HCEC 1CT (cell line): ENCODE data around the gene SCYGR1.
"Not testable (repeated sequence)": the region's sequence is repeated elsewhere in the genome, so short reads cannot be mapped to it uniquely, and the experiment has no call there.

Experiments used
- DNase-seq: peaks from one replicate; pipeline ENCODE4 v3.0.0-alpha.2; 2017

Gene SCYGR1

DNA sequence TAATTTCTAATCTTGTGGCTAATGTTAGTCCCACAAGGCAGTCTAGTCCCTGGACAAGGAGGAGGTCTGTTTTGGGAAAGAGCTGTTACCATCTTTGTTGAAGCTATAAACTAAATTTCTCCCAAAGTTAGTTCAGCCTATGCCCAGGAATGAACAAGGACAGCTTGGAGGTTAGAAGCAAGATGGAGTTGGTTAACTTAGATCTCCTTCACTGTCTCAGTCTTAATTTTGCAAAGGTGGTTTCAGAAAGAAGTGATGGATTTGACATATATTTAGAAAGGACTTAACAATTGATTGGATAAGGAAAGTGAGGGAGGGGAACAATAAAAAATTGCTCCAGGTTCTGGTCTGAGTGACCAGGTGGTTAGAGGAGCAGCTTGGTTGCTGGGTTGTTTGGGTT is 14.6 kb upstream of the SCYGR1 start:
- DNase-seq: no peak

DNA sequence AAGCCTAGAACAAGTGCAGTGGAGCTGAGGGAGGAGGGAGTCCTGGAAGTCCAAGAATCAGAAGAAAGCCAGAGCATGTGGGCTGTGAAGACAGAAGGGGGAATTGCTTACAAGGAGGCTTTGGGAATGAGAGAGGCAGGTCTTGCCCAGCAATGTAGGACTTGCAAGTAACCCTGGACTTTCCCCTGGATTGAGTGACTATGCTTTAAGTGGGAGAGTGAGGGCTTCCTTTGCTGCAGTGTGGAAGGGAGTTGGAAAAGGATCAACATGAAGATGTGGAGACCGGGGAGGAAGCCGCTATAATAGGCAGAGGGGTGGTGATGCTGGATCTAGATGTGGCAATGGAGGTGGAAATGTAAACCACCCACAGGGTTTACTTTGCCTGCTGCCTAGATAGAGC is 13.8 kb upstream of the SCYGR1 start:
- DNase-seq: no peak

DNA sequence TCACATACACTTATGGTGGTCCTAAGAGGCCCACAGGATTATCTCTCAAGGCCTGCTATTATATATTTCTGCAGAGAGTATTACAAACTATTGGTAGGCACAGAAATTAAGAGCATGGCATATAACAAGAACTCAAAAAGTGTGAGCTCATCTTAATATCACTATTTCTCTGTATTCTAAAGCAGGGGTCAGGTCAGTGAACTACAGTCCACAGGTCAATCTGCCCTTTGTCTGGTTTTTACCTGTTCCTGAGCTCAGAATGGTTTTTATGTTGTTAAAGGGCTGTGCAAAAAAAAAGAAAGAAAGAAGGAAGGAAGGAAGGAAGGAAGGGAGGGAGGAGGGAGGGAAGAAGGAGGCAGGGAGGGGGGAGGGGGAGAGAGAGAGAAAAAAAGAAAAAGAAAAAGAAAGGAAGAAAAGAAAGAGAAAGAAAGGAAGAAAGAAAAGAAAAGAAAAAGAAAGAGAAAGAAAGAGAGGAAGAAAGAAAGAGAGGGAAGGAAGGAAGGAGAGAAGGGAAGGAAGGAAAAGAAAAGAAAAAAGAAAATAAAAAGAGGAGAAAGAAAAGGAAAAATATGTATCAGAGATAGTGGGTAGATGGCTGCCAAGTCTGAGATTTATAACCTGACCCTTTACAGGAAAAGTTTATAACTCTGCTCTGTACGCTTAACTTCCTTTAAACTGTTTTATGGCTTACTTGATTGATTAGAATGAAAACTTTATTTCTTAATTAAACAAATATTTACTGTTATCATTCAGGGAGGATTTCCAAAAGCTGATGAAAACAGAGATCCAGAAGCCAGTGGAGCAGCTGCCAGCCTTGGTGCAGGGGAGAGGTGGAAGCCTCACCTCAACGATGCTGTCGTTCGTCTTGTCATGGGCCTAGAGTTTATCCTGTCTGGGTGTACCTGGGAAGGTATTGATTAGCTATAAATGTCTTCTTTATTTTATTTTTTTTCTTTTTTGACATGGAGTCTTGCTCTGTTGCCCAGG is 11.2 kb upstream of the SCYGR1 start:
- DNase-seq: no peak

DNA sequence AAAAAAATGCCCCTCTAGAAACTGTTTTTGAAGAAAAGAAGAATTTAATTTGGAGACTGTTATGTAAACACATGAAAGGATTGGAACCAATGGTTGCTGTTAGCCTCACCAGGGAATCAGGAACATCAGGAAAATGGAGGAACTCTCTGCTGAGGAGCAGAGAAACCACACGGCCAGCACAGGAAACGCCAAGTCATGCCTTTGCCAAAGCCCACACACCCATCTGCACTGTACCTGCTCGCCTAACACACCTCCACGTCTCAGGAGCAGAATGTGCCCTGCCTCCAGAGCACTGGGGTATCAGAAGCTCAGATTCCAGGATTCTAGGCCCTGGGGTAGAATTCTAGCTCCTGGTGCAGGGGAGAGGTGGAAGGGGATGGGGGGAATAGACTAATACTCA is 9.8 kb upstream of the SCYGR1 start:
- no peak for DNase-seq

DNA sequence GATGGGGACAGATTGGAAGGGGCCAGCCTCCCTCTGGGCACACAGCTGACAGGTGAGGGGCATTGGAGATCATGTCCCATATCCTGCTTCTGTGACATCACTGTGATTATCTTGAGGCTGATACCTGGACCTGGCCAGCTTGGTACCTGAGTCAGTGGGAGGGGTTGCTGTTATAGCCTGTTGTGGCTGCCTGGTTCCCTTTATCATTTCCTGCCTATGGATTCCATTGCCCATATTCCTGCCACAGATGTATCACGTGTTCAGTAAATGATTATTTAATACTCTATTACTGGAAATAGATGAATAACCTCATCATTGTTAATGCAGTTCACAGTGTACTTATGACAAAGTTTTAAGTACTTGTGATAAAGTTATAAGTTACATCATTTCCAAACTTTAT is 7.8 kb upstream of the SCYGR1 start:
- DNase-seq: no peak

DNA sequence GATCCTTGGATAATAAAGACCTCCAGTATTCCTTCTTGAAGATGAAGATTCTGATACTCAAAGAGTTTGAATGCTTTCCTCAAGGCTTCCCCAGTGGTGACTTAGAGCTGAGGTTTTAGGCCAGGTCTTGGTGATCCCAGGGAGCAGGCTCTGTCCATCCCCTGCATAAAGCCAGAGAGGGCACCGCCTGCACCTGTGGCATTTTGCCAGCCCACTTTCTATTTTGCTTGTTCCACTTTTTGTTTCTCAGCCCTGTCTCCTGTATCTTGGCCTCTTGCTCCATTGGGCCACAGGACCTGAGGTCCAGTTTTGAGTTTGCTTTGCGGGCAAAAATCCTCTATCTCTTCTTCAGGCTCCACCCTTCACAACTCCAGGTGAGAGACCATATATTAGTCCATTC is 6.7 kb upstream of the SCYGR1 start:
- no peak for DNase-seq

DNA sequence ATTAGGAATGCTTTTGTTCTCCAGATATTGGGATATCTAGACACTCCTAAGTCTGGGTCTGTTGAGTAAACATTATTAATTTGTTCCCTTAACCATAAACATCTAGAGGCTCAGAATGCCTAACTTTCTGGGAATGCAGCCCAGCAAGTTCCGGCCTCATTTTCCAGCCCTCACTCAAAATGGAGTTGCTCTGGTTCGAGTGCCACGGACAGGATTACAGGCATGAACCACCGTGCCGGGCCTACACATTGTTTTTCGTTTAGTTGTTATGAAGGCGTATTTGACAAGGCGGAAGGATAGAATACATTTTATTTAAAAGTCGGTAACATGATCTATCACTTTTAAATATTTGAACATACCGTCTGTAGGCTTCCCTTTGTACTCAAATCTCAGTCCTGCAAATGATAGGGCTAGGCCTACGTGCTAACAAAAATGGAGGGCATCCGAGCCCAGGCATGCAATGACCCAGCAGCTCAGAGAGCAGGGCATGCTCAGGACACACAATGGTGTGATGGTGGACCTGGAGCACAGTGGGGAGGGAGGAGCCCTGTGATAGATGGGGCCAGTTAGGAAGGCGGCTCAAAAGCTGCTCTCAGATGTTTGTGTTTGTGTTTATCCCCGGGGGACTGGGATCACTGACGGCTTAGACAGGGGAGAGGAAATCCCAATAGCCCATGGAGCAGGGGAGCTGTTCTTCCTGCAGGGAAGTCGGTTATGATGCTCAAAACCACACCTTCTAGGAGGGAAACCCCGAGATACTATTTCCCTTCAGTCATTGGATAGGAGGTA is 2.9 kb upstream of the SCYGR1 start:
- no peak for DNase-seq

DNA sequence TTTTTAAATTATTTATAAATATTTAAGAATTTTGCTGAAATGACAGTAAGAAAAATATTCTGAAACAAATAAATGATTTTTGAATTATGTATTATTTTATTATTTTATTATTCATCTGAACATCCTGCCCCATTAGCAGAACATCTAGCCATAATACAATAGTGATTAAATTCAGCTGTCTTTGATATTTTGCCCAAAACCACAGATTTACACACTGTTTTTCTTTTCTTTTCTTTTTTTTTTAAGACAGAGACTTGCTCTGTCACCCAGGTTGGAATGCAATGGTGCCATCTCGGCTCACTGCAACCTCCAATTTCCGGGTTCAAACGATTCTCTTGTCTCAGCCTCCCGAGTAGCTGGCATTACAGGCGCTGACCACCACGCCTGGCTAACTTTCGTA is 1.9 kb upstream of the SCYGR1 start:
- DNase-seq: no peak

DNA sequence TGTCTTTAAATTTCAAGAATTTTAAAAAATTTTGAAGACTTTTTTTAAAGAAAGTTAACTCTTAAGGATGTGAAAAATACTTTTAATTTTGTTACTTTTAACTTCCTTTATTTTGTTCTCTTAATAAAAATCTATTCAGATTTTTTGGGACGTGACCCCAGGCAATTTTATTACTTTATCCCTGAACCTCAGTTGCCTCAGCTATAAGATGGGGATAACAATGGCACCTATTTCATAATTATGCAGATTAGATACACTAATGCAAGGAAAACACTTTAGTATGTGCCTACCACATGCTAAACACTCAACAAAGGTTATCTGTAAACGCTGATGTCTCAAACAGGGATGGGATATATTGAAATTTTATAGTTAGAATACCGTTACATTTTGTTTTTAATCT is 1.5 kb upstream of the SCYGR1 start:
- DNase-seq: no peak

DNA sequence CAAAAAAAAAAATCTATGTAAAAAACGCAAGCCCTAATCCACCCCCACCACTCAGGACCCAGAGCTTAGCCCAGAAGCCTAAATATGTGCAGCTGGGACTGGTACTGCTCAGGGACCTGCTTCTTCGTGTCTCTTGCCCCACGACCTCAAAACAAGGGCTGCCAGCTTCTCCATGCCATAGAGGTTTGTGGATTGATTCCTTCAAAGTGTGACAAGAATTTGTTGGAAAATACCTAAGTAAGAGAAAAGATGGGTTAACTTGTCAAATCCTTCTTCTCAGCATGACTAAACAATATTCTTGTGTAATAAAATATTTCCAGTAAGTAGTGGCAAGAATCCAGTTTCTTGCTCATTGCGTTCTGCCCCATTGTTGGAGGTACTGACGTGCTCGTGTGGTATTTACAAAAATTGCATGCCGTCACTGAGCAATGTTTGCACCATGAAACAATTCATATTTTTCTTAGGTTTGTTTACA is 825 bp upstream of the SCYGR1 start:
- peak; percentile 95 for DNase-seq

DNA sequence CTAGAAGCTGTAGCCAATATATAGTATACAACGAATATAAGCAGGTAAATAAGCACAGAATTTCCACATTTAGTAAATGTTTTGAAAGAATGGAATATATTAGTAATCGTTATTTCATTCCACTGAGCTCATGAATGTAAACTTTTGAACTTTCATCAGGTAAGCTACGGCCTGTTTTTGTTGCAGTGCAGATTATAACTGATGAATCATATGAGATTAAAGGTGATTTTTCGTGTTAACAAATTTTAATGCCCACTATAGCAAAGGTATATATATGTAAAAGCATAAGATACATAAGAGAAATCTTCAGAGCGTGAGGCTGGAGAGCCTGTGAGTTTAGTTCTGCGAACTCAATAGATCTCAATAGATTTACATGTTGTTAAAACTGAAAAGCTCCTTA is 1.1 kb downstream of the SCYGR1 start:
- no peak for DNase-seq

DNA sequence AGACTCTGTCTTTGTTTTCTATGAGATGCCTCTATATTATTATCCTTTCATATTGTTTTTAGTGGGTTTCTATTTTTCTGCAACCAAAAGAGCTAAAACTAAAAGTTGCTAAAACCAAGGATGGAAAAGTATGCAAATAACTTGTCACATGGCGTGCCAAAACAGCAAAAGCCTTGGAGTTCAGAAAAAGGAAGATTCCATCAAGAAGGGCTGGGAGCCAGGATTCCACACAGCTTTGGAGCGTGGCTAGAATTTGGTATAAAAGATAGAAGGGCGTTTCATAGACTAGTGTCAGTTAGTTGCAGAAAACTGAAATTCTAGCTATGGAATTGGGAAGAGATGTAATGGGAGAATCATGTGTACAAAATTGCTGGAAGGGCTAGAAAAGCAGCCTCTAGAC is 4.1 kb downstream of the SCYGR1 start:
- no peak for DNase-seq

DNA sequence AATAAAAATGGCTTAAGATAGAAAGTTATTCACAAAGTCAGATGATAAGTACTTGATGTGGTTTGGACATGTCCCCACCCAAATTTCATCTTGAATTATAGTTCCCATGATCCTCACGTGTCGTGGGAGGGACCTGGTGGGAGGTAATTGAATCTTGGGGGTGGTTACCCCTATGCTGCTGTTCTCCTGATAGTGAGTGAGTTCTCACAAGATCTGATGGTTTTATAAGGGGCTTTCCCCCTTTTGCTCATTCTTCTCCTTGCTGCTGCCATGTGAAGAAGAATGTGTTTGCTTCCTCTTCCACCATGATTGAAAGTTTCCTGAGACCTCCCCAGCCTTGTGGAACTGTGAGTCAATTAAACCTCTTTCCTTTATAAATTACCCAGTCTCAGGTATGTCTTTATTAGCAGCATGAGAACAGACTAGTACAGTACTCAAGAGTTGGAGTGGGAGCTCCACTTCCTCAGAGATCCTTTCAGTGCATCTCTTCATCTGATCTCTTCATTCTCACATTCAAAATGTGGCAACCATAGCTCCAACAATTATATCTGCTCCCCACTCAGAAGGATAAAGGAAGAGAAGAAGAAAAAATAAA is 5.4 kb downstream of the SCYGR1 start:
- DNase-seq: not testable (repeated sequence)

DNA sequence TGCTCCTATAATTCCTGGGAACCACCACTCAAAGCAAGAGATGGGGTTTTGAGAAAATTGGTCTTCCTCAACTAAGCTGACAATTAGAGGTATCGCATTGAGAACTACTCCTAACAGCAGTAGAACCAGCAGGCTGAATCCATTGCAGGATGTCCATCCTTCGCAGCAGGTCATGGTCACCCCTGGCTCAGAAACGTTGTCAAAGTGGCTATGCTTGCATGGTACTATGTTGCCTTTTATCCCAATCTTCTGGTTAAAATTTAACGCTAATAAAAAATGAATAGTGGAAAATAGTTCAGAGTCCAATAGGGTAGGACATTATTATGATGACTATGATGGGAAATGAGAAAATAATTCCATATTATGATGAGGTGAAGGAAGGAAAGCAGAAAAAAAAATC is 8.7 kb downstream of the SCYGR1 start, which contains the start of gene TM4SF20:
TM4SF20 (minus strand) TSS at position 212 of the 400 bp plus-strand sequence; CDS start at position 174, 38 bp downstream.
- DNase-seq: no peak

DNA sequence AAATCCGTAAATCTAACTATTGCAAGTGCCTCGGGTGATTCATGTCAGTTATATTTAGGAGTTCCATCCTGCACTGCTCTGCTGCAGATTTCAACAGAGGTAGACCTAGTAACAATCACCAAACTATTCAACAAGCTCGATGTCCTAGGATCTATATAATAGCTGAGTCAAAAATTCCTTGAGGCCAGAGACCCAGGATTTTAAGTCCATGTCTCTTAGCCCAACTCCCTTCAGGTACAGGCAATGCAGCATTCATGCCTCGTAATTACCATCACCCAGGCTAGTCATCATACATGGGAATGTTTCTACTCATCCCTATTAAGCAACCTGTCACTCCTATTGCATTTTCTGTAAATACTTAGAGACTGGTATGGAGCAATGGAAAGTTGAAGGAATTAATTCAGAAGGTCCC is 9.4 kb downstream of the SCYGR1 start:
- peak; percentile 70 for DNase-seq

DNA sequence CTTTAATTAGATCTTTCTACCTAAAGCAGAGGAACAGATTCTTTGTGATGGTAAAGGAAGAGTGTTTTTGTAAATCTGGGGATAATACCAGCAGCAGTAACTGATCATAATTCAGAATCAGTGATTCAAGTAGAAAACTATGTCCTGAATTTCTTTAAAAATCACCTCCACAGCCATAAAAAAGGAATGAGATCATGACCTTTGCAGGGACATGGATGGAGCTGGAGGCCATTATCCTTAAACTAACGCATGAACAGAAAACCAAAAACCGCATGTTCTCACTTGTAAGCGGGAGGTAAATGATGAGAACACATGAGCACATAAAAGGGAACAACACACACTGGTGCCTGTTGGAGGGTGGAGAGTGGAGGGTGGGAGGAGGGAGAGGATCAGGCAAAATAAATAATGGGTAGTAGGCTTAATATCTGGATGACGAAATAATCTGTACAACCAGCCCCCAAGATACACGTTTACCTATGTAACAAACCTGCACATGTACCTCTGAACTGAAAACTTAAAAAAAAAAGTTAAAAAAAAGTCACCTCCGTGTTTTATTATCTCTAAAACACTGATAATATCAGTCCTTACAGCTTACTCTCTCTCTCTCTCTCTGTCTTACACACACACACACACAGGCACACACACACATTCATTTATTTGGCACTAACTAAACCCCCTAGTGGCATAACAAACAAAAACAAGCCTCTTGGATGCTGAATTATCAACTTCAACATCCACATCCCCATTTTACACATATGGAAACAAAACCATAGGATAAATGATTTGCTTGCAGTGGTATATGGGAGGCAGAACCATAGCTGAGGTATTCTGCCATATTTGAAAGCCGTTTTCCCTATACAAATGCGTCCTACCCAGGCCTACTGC is 10.0 kb downstream of the SCYGR1 start:
- peak; percentile 22 for DNase-seq

DNA sequence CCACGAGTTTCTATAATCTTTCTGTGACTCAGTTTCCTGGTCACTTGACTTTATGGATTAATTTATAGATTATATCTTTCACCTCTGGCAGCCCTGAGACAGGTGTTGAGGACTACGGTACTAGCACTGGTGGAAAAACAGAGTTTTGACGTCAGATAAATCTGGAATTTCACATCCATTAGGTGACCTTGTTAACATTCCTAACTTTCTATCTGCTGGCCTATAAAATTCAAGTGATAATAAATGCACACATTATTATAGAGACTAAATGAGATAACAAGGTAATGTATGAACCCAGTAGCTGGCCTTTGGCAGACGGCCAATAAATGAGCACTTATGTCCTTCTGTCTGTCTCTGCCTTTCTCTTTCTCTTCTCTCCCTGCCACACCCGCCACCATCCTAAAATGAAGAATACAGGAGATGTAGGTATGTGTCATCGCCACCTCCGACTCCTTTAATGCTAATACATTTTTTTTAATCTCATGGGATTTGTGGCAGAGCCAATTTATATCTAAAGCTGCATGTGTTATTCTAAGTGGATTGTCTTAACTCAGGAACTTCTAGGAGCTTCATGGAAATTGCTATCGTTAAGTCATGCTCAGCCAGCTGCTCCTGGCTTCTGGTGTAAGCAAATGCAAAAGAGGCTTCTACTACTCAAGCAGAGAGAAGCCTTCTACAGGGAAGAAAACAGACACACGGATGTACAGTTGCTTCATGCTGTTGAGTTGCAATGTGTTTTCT is 10.9 kb downstream of the SCYGR1 start:
- no peak for DNase-seq

DNA sequence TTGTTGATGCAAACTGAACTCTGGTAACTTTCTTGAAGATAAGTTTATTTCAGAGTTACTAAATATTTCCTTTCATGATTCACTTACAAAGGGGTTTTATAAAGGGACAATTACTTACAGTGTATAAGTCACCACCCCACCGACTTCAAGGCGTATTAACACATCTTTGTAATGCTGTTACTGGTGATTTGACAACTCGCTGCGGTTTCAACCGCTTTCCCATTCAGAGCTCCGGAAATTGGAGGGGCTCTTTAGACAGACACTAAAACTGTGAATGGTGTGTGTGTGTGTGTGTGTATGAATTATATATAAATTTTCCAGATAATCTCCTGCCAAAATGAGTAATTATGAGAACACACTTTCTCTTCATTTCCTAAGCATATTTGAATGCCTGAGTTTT is 13.6 kb downstream of the SCYGR1 start:
- peak; percentile 43 for DNase-seq

DNA sequence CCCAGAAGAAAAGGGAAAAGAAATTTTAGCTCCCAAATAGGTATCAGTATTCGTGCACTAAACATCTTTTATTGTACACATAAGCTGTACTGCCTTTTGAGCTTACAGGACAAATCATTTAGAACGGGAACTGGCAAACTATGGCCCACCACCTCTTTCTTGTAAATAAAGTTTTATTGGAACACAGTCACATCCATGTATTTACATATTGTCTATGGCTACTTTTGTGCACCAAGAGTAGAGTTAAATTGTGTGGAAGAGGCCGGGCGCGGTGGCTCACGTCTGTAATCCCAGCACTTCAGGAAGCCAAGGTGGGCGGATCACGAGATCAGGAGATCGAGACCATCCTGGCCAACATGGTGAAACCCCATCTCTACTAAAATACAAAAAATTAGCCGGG is 14.4 kb downstream of the SCYGR1 start:
- DNase-seq: no peak

DNA sequence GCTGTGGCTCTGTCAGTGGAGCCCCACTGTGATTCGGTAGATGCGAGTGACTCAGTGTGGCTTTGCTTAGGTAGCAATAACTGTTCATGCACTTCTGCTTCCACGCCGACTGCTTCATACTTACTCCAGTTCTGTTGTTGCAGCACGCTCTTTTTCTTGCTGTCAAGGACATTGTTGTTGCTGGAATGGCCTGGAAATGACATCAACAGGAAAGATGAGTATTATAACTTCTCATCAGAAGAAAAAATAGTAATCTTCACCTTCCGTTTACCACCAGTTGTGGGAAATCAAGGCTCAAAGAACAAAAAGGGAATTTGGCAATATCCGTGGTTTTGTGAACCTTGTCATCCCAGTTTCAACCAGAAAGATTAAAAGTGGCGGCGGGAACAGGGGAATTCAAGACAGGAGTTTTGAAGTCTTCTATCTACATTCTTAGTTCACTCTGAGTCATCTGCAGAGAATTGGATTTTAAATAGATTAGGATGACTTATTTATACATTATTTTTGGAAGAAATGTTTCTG is 16.9 kb downstream of the SCYGR1 start:
- peak; percentile 70 for DNase-seq

DNA sequence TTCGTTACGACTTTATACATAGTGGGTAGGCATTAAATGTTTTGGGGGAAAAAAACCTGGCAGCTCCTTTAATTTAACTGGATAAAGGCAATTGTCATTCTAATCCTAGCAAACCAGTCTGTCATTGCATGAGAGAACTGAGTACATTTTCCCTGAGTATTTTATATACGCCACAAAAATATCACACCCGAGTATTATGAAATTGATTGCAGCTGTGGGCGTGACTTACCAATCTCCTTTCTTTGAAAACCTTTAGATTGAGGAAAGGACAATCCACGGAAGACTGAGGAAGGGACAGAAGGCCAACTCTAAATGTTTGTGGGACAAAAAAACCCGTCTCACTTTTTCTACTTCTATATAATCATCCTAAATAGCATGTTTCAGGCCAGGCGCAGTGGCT is 17.7 kb downstream of the SCYGR1 start:
- DNase-seq: no peak
